Measurements from ENCODE around the gene RPTOR. TPM values are rescaled to one million over a fixed set of nuclear protein-coding genes. Genes with fewer than 3 reads are reported as not detected.
A peak's percentile ranks its signal among the peaks of the same experiment; 100 is the strongest.

Gene RPTOR
- total and polyA plus RNA-seq, 12 donors: 7.9 to 30.3 (median 25.6) TPM

DNA sequence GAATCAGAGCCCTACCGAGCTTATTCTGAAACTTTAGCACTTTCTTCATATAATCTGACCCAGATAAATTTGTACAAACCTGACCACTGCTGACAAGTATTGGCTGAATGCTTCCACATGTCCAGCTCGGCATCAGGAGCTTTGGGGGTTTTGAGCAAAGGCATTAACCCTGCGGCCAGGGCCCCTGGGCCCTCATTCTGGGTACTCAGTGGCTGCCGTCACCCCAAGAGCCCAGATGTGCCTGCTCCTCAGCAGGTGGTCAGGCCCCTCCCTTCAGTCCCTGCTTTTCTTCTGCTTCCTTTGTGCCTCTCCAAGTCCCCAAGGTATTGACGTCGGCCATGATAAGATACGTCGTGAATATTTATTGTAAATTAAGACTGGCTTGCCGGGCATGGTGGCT lies 399.7 kb downstream of the RPTOR start:
- Histone ChIP-seq H3K36me3 (peaks cover 0 to 54% (median 21%) of the 10 kb centered on the region in 9 donors), H3K4me3 (no peak overlapping the region), H3K27ac (no peak overlapping the region), H3K4me1 (peaks cover 5 to 22% (median 17%) of the 10 kb centered on the region in 9 donors), H3K9me3 (peaks cover 0 to 4% (median 0%) of the 10 kb centered on the region in 11 donors), H3K27me3 (no peaks in the 10 kb centered on the region)
- ATAC-seq (no peak), DNase-seq (no peak)
- intact Hi-C loops (cut with DNase I): no loop called here
- TF ChIP-seq, protein P1, sequence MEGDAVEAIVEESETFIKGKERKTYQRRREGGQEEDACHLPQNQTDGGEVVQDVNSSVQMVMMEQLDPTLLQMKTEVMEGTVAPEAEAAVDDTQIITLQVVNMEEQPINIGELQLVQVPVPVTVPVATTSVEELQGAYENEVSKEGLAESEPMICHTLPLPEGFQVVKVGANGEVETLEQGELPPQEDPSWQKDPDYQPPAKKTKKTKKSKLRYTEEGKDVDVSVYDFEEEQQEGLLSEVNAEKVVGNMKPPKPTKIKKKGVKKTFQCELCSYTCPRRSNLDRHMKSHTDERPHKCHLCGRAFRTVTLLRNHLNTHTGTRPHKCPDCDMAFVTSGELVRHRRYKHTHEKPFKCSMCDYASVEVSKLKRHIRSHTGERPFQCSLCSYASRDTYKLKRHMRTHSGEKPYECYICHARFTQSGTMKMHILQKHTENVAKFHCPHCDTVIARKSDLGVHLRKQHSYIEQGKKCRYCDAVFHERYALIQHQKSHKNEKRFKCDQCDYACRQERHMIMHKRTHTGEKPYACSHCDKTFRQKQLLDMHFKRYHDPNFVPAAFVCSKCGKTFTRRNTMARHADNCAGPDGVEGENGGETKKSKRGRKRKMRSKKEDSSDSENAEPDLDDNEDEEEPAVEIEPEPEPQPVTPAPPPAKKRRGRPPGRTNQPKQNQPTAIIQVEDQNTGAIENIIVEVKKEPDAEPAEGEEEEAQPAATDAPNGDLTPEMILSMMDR (IDR thresholded peaks at IDR 0.05): no peak
- WGBS, 2 donors: 84 to 88% methylated on average over 9 of the region's 9 CpGs

DNA sequence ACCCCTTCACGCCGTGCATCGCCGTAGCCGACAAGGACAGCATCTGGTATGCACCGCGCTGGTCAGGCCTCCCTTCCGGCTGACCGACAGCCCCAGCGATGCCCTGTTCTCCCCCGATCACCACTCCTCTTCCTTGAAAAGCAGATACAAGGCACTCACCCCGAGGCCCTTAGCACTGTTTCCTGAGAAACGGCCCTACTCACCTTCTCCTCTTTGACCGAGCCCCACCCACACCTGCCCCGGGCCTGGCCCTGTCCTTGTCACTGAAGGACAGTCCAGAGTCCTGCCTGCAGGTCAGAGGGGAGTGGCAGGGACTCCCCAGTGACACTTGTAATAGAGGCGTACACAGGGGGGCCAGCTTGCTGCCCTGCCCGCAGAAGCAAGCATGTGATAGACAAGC lies 401.1 kb downstream of the RPTOR start:
- intact Hi-C loops (cut with DNase I): no loop called here
- no peak overlapping the region for H3K27ac ChIP-seq
- 97% methylated on average over 17 of the region's 17 CpGs for WGBS, 2 donors
- H3K9me3 ChIP-seq: peaks cover 0 to 4% (median 0%) of the 10 kb centered on the region in 11 donors
- H3K27me3 ChIP-seq: no peaks in the 10 kb centered on the region
- peaks cover 8 to 27% (median 15%) of the 10 kb centered on the region in 9 donors for H3K4me1 ChIP-seq
- TF ChIP-seq, protein P1 (IDR thresholded peaks at IDR 0.05): no peak
- no peak overlapping the region for H3K4me3 ChIP-seq
- ATAC-seq: no peak
- DNase-seq: peak in 1 of 2 donors; percentile 8
- peaks cover 0 to 65% (median 16%) of the 10 kb centered on the region in 9 donors for H3K36me3 ChIP-seq

DNA sequence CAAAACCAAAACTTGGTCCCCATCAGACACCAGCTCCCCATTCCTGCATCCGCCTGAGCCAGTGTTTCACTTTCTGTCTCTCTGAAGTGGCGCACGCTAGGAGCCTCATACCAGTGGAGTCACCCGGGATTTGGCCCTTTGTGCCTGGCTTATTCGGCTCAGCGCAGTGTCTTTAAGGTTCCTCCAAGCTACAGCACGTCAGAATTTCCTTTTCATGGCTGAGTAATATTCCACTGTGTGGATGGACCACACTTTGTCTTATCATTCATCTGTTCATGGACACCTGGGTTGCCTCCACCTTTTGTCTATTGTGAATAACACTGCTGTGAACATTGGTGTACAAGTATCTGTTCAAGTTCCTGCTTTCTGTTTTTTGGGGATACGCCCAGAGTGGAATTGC lies 401.8 kb downstream of the RPTOR start:
- no peak overlapping the region for H3K27ac ChIP-seq
- peaks cover 0 to 4% (median 0%) of the 10 kb centered on the region in 11 donors for H3K9me3 ChIP-seq
- H3K36me3 ChIP-seq: peaks cover 0 to 65% (median 21%) of the 10 kb centered on the region in 9 donors
- 94 to 96% methylated on average over 8 of the region's 8 CpGs for WGBS, 2 donors
- intact Hi-C loops (cut with DNase I): no loop called here
- no peak overlapping the region for H3K4me3 ChIP-seq
- peaks cover 8 to 27% (median 14%) of the 10 kb centered on the region in 9 donors for H3K4me1 ChIP-seq
- TF ChIP-seq, protein P1 (IDR thresholded peaks at IDR 0.05): no peak
- H3K27me3 ChIP-seq: no peaks in the 10 kb centered on the region
- DNase-seq (no peak), ATAC-seq (no peak)

DNA sequence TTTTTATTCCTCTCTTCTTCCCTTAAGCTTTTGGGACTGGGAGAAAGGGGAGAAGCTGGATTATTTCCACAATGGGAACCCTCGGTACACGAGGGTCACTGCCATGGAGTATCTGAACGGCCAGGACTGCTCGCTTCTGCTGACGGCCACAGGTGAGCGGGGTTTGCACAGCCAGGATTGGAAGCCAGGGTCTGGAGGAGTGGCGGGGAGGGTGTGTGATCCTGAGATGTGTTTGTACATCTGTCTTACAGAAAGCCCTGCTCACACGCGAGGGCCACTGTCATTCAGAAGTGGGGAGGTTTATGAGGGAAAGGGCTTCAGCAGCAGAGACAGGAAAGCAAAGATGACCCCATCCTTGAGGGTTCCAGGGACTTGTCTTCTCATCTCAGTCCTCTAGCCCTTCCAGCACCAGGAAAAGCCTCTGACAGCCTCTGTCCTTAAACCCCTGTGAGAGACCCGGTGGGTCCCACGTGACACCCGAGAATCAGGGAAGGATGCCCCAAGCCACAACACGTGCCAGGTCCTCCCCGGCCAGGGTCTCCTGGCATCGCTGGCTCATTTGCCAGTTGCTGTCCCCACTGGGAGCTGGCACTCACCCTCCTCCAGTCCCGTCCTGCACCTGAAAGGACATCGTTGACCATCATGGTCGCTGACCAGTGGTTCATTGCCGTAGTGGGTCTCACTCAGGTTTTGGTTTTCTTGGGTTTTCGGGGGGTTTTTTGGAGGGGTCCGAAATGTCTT lies 402.7 kb downstream of the RPTOR start:
- peak in 1 of 2 donors; percentile 3 for DNase-seq
- H3K9me3 ChIP-seq: peaks cover 0 to 4% (median 0%) of the 10 kb centered on the region in 11 donors
- H3K4me3 ChIP-seq: no peak overlapping the region
- H3K4me1 ChIP-seq: peaks cover 3 to 18% (median 6%) of the 10 kb centered on the region in 9 donors
- H3K27me3 ChIP-seq: no peaks in the 10 kb centered on the region
- peaks cover 0 to 69% (median 25%) of the 10 kb centered on the region in 9 donors for H3K36me3 ChIP-seq
- H3K27ac ChIP-seq: no peak overlapping the region
- 93 to 94% methylated on average over 21 of the region's 21 CpGs for WGBS, 2 donors
- intact Hi-C loops (cut with DNase I): no loop called here
- no peak for ATAC-seq
- TF ChIP-seq, protein P1 (IDR thresholded peaks at IDR 0.05): no peak
